Measurements from ENCODE around the gene JADE3.

- TF ChIP-seq CTCF (optimal IDR thresholded peaks at IDR 0.05 in 1 of 3, IDR thresholded peaks at IDR 0.05 in 1 of 3, conservative IDR thresholded peaks at IDR 0.05 in 1 of 3; ENCODE audit: extremely low read depth in 1 of 3, insufficient read depth in 2 of 3, low read length in 3 of 3), result no peak
- no peak for TF ChIP-seq EZH2 (IDR thresholded peaks at IDR 0.05; ENCODE audit: low read length)
Observed at GRCh38 chrX:46994096-46994495, 81.9 kb downstream of the JADE3 start.

Measured in keratinocyte (primary cell).